Brain microvascular endothelial cell (primary cell): ENCODE measurements around the gene SPATA33.
"Not testable (repeated sequence)": the region's sequence is repeated elsewhere in the genome, so short reads cannot be mapped to it uniquely, and the experiment has no call there.

ENCODE experiments used
- DNase-seq: peaks from one replicate; pipeline ENCODE4 v3.0.0-alpha.2; 2020
- H3K27ac ChIP-seq: fragments of 250-450 bp; sonication (Bioruptor Pico); 2 replicates; pipeline ENCODE4 v1.5.1; 2020; ENCODE audit warnings: mild to moderate bottlenecking, moderate library complexity
- H3K27me3 ChIP-seq: fragments of 250-450 bp; sonication (Bioruptor Pico); replicated peaks from 2 replicates; pipeline ENCODE4 v1.5.1; 2020; ENCODE audit warnings: mild to moderate bottlenecking
- H3K36me3 ChIP-seq: fragments of 250-450 bp; sonication (Bioruptor Pico); replicated peaks from 2 replicates; pipeline ENCODE4 v1.5.1; 2020; ENCODE audit warnings: mild to moderate bottlenecking
- H3K4me3 ChIP-seq: 2 replicates; pipeline ENCODE4 v1.5.1; 2011; ENCODE audit warnings: low read depth, mild to moderate bottlenecking, control low read depth, low read length, moderate library complexity
- CTCF ChIP-seq: IDR thresholded peaks from 2 replicates; pipeline ENCODE4 v1.5.1; 2011; ENCODE audit warnings: low read depth, mild to moderate bottlenecking, moderate library complexity, low read length, control low read depth, inconsistent platforms; ENCODE audit errors: missing control alignments
- in situ Hi-C: cut with HindIII; loops from 2 replicates; pipeline ENCODE4 v1.10.0; 2017; ENCODE audit warnings: low sequenced_read_pairs, low pct_ligation_motif_present

Gene SPATA33

GRCh38 chr16:89669755-89670154 is 12.1 kb downstream of the SPATA33 start:
- in situ Hi-C loops = no loop called here
- H3K36me3 ChIP-seq = no peaks in the 10 kb centered on the region
- no peak overlapping the region for H3K27ac ChIP-seq
- no peak for DNase-seq
- no peaks in the 10 kb centered on the region for H3K27me3 ChIP-seq
- no peak for TF ChIP-seq CTCF
- H3K4me3 ChIP-seq = no peak overlapping the region

GRCh38 chr16:89670496-89671431 is 13.1 kb downstream of the SPATA33 start:
- no peak overlapping the region for H3K27ac ChIP-seq
- H3K27me3 ChIP-seq = no peaks in the 10 kb centered on the region
- no peak for DNase-seq
- in situ Hi-C loops = no loop called here
- H3K36me3 ChIP-seq = no peaks in the 10 kb centered on the region
- H3K4me3 ChIP-seq = no peak overlapping the region
- no peak for TF ChIP-seq CTCF

- H3K36me3 ChIP-seq, DNase-seq, in situ Hi-C loops, H3K4me3 ChIP-seq, H3K27me3 ChIP-seq, H3K27ac ChIP-seq: not testable (repeated sequence)
Measured at GRCh38 chr16:89671565-89671964, 13.9 kb downstream of the SPATA33 start.

GRCh38 chr16:89672177-89672941 is 14.7 kb downstream of the SPATA33 start:
- no peaks in the 10 kb centered on the region for H3K27me3 ChIP-seq
- no peak overlapping the region for H3K27ac ChIP-seq
- DNase-seq = no peak
- in situ Hi-C loops = no loop called here
- TF ChIP-seq CTCF = no peak
- H3K4me3 ChIP-seq = no peak overlapping the region
- H3K36me3 ChIP-seq = no peaks in the 10 kb centered on the region

- TF ChIP-seq CTCF = no peak
- no peak for DNase-seq
- Histone ChIP-seq H3K4me3 (no peak overlapping the region), H3K27me3 (no peaks in the 10 kb centered on the region), H3K36me3 (no peaks in the 10 kb centered on the region), H3K27ac (no peak overlapping the region)
- in situ Hi-C loops = no loop called here
Measured at GRCh38 chr16:89678258-89678657, 20.6 kb downstream of the SPATA33 start.

GRCh38 chr16:89685916-89686315 is 28.3 kb downstream of the SPATA33 start:
- H3K27me3 ChIP-seq = no peaks in the 10 kb centered on the region
- TF ChIP-seq CTCF = no peak
- no peak for DNase-seq
- peaks cover 18% of the 10 kb centered on the region for H3K36me3 ChIP-seq
- no peak overlapping the region for H3K4me3 ChIP-seq
- in situ Hi-C loops = no loop called here
- H3K27ac ChIP-seq = no peak overlapping the region
